Left renal cortex interstitium (tissue), 4 donors: ENCODE results near the gene AMOTL1. TPM values are rescaled to one million over a fixed set of nuclear protein-coding genes. Genes with fewer than 3 reads are reported as not detected.
"Not testable (repeated sequence)": the region's sequence is repeated elsewhere in the genome, so short reads cannot be mapped to it uniquely, and the experiment has no call there.

Experiments used
- DNase-seq, 4 donors: peaks; one replicate each; pipeline ENCODE4 v3.0.0-alpha.2; 2013; ENCODE audit warnings: low read depth in 4 of 4, low spot score in 2 of 4, missing footprints in 1 of 4
- polyA plus RNA-seq, 4 donors: library from polyadenylated mRNA; unstranded; fragments of 120-200 nt; gene quantifications; one replicate each; pipeline ENCODE4 v1.2.1, GENCODE V29; 2013; ENCODE audit not compliant: insufficient read length in 4 of 4

The AMOTL1 gene
- polyA plus RNA-seq, 4 donors: 42.1 to 46.9 (median 45.6) TPM

GRCh38 chr11:94791216-94791889 lies 23.2 kb downstream of the AMOTL1 start:
- no peak for DNase-seq

GRCh38 chr11:94791942-94792341 lies 23.8 kb downstream of the AMOTL1 start:
- not testable (repeated sequence) for DNase-seq

GRCh38 chr11:94792451-94792850 lies 24.3 kb downstream of the AMOTL1 start:
- DNase-seq: no peak

GRCh38 chr11:94793002-94793401 lies 24.8 kb downstream of the AMOTL1 start:
- no peak for DNase-seq

- DNase-seq: no peak
These were observed 25.7 kb downstream of the AMOTL1 start for GRCh38 chr11:94793822-94794221.

- peak in 1 of 4 donors; percentile 32 for DNase-seq
These were observed 26.4 kb downstream of the AMOTL1 start for GRCh38 chr11:94794287-94795168.

GRCh38 chr11:94795476-94796189 lies 27.5 kb downstream of the AMOTL1 start:
- DNase-seq: no peak

- DNase-seq: no peak
These were observed 28.0 kb downstream of the AMOTL1 start for GRCh38 chr11:94796190-94796580.

- no peak for DNase-seq
These were observed 28.7 kb downstream of the AMOTL1 start for GRCh38 chr11:94796863-94797262.

- no peak for DNase-seq
These were observed 31.6 kb downstream of the AMOTL1 start for GRCh38 chr11:94799726-94800125.

GRCh38 chr11:94800414-94800813 lies 32.3 kb downstream of the AMOTL1 start:
- DNase-seq: no peak

- no peak for DNase-seq
These were observed 33.8 kb downstream of the AMOTL1 start for GRCh38 chr11:94801866-94802460.

- no peak for DNase-seq
These were observed 34.3 kb downstream of the AMOTL1 start for GRCh38 chr11:94802501-94802900.

- no peak for DNase-seq
These were observed 35.3 kb downstream of the AMOTL1 start for GRCh38 chr11:94803491-94803890.

GRCh38 chr11:94804874-94805273 lies 36.7 kb downstream of the AMOTL1 start:
- DNase-seq: no peak

GRCh38 chr11:94806014-94806413 lies 37.9 kb downstream of the AMOTL1 start:
- DNase-seq: no peak

GRCh38 chr11:94806419-94806818 lies 38.3 kb downstream of the AMOTL1 start:
- DNase-seq: no peak

GRCh38 chr11:94809251-94809650 lies 41.1 kb downstream of the AMOTL1 start:
- no peak for DNase-seq

GRCh38 chr11:94812724-94813720 lies 44.9 kb downstream of the AMOTL1 start:
- DNase-seq: not testable (repeated sequence)
